IMR-90 (cell line): Measurements from ENCODE around the gene PRR19. TPM values are rescaled to one million over a fixed set of nuclear protein-coding genes. Genes with fewer than 3 reads are reported as not detected.

ENCODE experiments used
- ATAC-seq: fragments of 200-7000 bp; cut with Tn5 transposase; 2 replicates; pipeline ENCODE4 v1.9.1; 2020; ENCODE audit warnings: low read depth, mild to moderate bottlenecking, moderate library complexity
- BruUV-seq: library from RNA; stranded (reverse); fragments of 400-500 nt; replicated peaks from 2 replicates; lab custom pipeline; 2021; lab: Mats Ljungman, UMichigan
- CTCF ChIA-PET: fragments of 300-600 bp; formaldehyde crosslinking; extraction: SDS; loops from one replicate; lab custom pipeline; 2021; ENCODE audit warnings: antibody characterized with exemption; lab: Yijun Ruan, JAX
- POLR2A ChIA-PET: fragments of 300-600 bp; sonication (Branson Sonifier 250); formaldehyde crosslinking; loops from one replicate; lab custom pipeline; 2022; ENCODE audit warnings: antibody characterized with exemption; ENCODE audit not compliant: unreplicated experiment; lab: Charles Lee
- DNase-seq: peaks from one replicate; pipeline ENCODE4 v3.0.0; 2013
- H2AFZ ChIP-seq: replicated peaks from 2 replicates; pipeline ENCODE3; 2013; ENCODE audit warnings: low read length, mild to moderate bottlenecking; ENCODE audit not compliant: poor library complexity
- H2AK5ac ChIP-seq: 2 replicates; pipeline ENCODE4 v1.6.1; 2013; ENCODE audit warnings: low read depth, low read length, inconsistent platforms
- H2AK9ac ChIP-seq: replicated peaks from 2 replicates; pipeline ENCODE3; 2013; ENCODE audit warnings: mild to moderate bottlenecking, low read depth, low read length, moderate library complexity; ENCODE audit not compliant: poor library complexity
- H2BK120ac ChIP-seq: 2 replicates; pipeline ENCODE4 v1.6.1; 2013; ENCODE audit warnings: low read depth, low read length, inconsistent platforms
- H2BK15ac ChIP-seq: 3 replicates; pipeline ENCODE4 v1.6.1; 2013; ENCODE audit warnings: low read depth, low read length, inconsistent platforms
- H2BK20ac ChIP-seq: 2 replicates; pipeline ENCODE4 v1.6.1; 2013; ENCODE audit warnings: low read depth, mild to moderate bottlenecking, inconsistent platforms, low read length, moderate library complexity
- H2BK5ac ChIP-seq: 2 replicates; pipeline ENCODE4 v1.6.1; 2013; ENCODE audit warnings: mild to moderate bottlenecking, low read depth, low read length, inconsistent platforms; ENCODE audit not compliant: poor library complexity, severe bottlenecking
- H3K14ac ChIP-seq: replicated peaks from 2 replicates; pipeline ENCODE4 v1.6.1; 2013; ENCODE audit warnings: low read depth, low read length, inconsistent platforms
- H3K18ac ChIP-seq: 2 replicates; pipeline ENCODE4 v1.6.1; 2013; ENCODE audit warnings: low read depth, low read length, control low read depth
- H3K23ac ChIP-seq: 2 replicates; pipeline ENCODE4 v1.6.1; 2013; ENCODE audit warnings: low read depth, low read length, inconsistent platforms
- H3K27ac ChIP-seq: 2 replicates; pipeline ENCODE4 v1.5.1; 2013; ENCODE audit warnings: mild to moderate bottlenecking, control low read depth, low read length; ENCODE audit not compliant: insufficient read depth
- H3K27me3 ChIP-seq: 2 replicates; pipeline ENCODE4 v1.6.1; 2013; ENCODE audit warnings: low read length; ENCODE audit not compliant: control insufficient read depth, insufficient read depth
- H3K36me3 ChIP-seq: 2 replicates; pipeline ENCODE4 v1.6.1; 2013; ENCODE audit warnings: low read length, mixed read lengths; ENCODE audit not compliant: control insufficient read depth, insufficient read depth
- H3K4ac ChIP-seq: 2 replicates; pipeline ENCODE4 v1.6.1; 2013; ENCODE audit warnings: low read depth, low read length, inconsistent platforms
- H3K4me1 ChIP-seq: 2 replicates; pipeline ENCODE4 v1.6.1; 2013; ENCODE audit warnings: low read length, mixed read lengths; ENCODE audit not compliant: control insufficient read depth, insufficient read depth
- H3K4me2 ChIP-seq: 2 replicates; pipeline ENCODE4 v1.6.1; 2013; ENCODE audit warnings: low read depth, mild to moderate bottlenecking, control low read depth, low read length, moderate library complexity
- H3K4me3 ChIP-seq: 2 replicates; pipeline ENCODE4 v1.5.1; 2013; ENCODE audit warnings: low read depth, mild to moderate bottlenecking, control low read depth, low read length, moderate library complexity; ENCODE audit not compliant: insufficient read depth
- H3K56ac ChIP-seq: 2 replicates; pipeline ENCODE4 v1.6.1; 2013; ENCODE audit warnings: low read length, inconsistent platforms; ENCODE audit not compliant: insufficient read depth; ENCODE audit errors: extremely low read depth
- H3K79me1 ChIP-seq, 2 experiments: 2 replicates each; pipeline ENCODE4 v1.6.1; 2013; ENCODE audit warnings: low read length in 2 of 2, inconsistent platforms in 1 of 2, low read depth in 1 of 2
- H3K9ac ChIP-seq: 2 replicates; pipeline ENCODE4 v1.6.1; 2013; ENCODE audit warnings: low read depth, low read length, control low read depth
- H3K9me1 ChIP-seq: 2 replicates; pipeline ENCODE4 v1.6.1; 2013; ENCODE audit warnings: low read length, inconsistent platforms; ENCODE audit not compliant: insufficient read depth
- H3K9me3 ChIP-seq: 2 replicates; pipeline ENCODE4 v1.6.1; 2013; ENCODE audit warnings: low read length; ENCODE audit not compliant: control insufficient read depth, insufficient read depth
- H4K20me1 ChIP-seq: 2 replicates; pipeline ENCODE4 v1.6.1; 2013; ENCODE audit warnings: low read length, inconsistent platforms; ENCODE audit not compliant: insufficient read depth
- H4K5ac ChIP-seq: 2 replicates; pipeline ENCODE4 v1.6.1; 2013; ENCODE audit warnings: mild to moderate bottlenecking, low read depth, low read length, control low read depth
- H4K8ac ChIP-seq, 2 experiments: 2 replicates each; pipeline ENCODE4 v1.6.1; 2013; ENCODE audit warnings: low read depth in 2 of 2, low read length in 2 of 2, control low read depth in 1 of 2, inconsistent platforms in 1 of 2
- H4K91ac ChIP-seq: 2 replicates; pipeline ENCODE4 v1.6.1; 2013; ENCODE audit warnings: low read depth, low read length, inconsistent platforms; ENCODE audit not compliant: insufficient read depth
- MAZ ChIP-seq: IDR thresholded peaks from 2 replicates; pipeline ENCODE4 v1.6.1; 2012; ENCODE audit warnings: low read depth, mild to moderate bottlenecking, low read length, improper control_type of control experiment, moderate library complexity, borderline replicate concordance
- MXI1 ChIP-seq: IDR thresholded peaks from 2 replicates; pipeline ENCODE4 v1.6.1; 2012; ENCODE audit warnings: low read depth, mild to moderate bottlenecking, low read length, moderate library complexity, borderline replicate concordance
- RAD21 ChIP-seq: IDR thresholded peaks from 2 replicates; pipeline ENCODE4 v1.6.1; 2012; ENCODE audit warnings: low read length, improper control_type of control experiment
- SMC3 ChIP-seq: fragments of 150-350 bp; IDR thresholded peaks from 2 replicates; pipeline ENCODE4 v1.6.1; 2016; ENCODE audit warnings: low read depth, mild to moderate bottlenecking, antibody characterized with exemption, low read length, moderate library complexity
- WGBS, 2 experiments: methylation state at CpG; one replicate each; pipeline versions ENCODE4 v1.1.5 to v1.1.7; 2013; ENCODE audit warnings: missing lambda C conversion rate in 2 of 2; ENCODE audit not compliant: insufficient read length in 1 of 2; ENCODE audit errors: extremely low coverage in 2 of 2; 5-methylcytosine and 5-hydroxymethylcytosine counted together
- dilution Hi-C: fragments of 300-500 bp; cut with HindIII; formaldehyde crosslinking; loops from one replicate; pipeline ENCODE4 v1.14.3; 2018; ENCODE audit warnings: low sequenced_read_pairs; ENCODE audit not compliant: unreplicated experiment
- in situ Hi-C: fragments of 300-500 bp; cut with MboI; formaldehyde crosslinking; loops from 3 replicates; pipeline ENCODE4 v1.14.3; 2019; ENCODE audit warnings: low sequenced_read_pairs, inconsistent platforms, mixed read lengths
- intact Hi-C: fragments of 100-400 bp; cut with micrococcal nuclease; formaldehyde crosslinking; loops from 2 replicates; pipeline ENCODE4 v1.10.0; 2022
- polyA plus RNA-seq, 3 experiments: library from polyadenylated mRNA; depleted of rRNA; stranded (reverse); fragments of >200 nt; gene quantifications; 2 replicates each; pipeline ENCODE4 v1.2.3, GENCODE V29; 2012; ENCODE audit warnings: low replicate concordance in 1 of 3
- total RNA-seq: library from RNA; depleted of rRNA; stranded (reverse); fragments of >200 nt; gene quantifications from 2 replicates; pipeline ENCODE4 v1.2.3, GENCODE V29; 2012
- TF ChIP-seq, protein P1 (sequence below): fragments of 150-350 bp; IDR thresholded peaks from 2 replicates; pipeline ENCODE4 v1.6.1; 2017; ENCODE audit warnings: mild to moderate bottlenecking, antibody characterized with exemption, low read length, low read depth
- TF ChIP-seq, protein P2 (sequence below): conservative IDR thresholded peaks from 2 replicates; pipeline ENCODE4 v1.5.1; 2012; ENCODE audit warnings: mild to moderate bottlenecking, low read depth, low read length, improper control_type of control experiment
- TF ChIP-seq, protein P3 (sequence below): fragments of 150-350 bp; IDR thresholded peaks from 2 replicates; pipeline ENCODE4 v1.6.1; 2016; ENCODE audit warnings: low read depth, mild to moderate bottlenecking, low read length, moderate library complexity, borderline replicate concordance

PRR19 gene
- total and polyA plus RNA-seq, 2 of the 4 experiments (the other 2 are of a cell fraction) = 0.36 to 1.6 TPM

DNA sequence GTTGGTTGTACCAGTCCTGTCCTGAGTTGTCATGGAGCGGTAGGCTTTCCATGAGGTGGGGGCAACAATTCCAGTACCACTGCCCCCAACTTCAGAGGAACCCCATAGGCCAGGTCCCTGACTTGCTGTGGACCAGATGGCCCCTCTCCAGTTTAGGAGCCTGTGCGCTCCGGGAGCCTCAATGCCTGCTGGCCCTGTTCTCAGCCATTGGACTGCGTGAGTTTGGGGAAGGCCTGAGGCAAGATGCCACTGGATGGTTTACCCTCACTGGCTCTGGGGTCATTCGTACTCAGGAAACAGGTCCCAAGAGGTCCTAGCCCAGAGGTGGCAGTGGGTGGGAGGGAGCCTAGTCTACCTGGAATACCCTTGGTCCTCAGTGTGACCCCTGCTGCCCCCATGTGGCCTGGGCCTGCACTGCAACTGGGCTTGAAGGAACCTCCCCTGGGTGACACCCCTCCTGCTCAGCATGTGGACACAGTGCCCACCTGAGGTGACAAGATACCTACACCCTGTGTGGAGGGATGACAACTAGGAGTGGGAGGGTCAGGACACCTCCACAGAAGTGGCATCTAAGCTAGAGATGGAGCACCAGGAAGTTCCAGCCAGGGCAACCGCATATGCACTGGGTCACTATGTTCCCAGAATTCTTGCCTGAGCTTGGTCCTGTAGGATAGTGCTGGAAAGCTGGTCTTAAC is 6.0 kb upstream of the PRR19 start:
- intact Hi-C loops = loop anchor here (1.0 to 5.0 kb wide), 2 partner anchors 50 to 164 kb away; partner anchors contain the start of gene POU2F2
- peak; percentile 41 for DNase-seq

More for the DNA sequence above, 6.0 kb upstream of the PRR19 start:
- H2AFZ ChIP-seq = peak overlapping the region; percentile 3
- no peak overlapping the region for H3K4me3 ChIP-seq
- no peaks in the 10 kb centered on the region for H3K27me3 ChIP-seq
- H2BK5ac ChIP-seq = no peak overlapping the region
- no peak overlapping the region for H3K9ac ChIP-seq
- no peaks in the 10 kb centered on the region for H3K9me3 ChIP-seq
- no peak overlapping the region for H2BK15ac ChIP-seq
- dilution Hi-C loops = no loop called here
- H3K18ac ChIP-seq = no peak overlapping the region
- H3K23ac ChIP-seq = no peak overlapping the region
- CTCF ChIA-PET = interaction anchor here (0.6 to 1.1 kb wide), 5 partner anchors 16 to 460 kb away, joined by 3 to 5 read pairs (median 3); partner anchors contain the start of gene POU2F2
- peaks cover 3 to 10% of the 10 kb centered on the region in 2 experiments; a peak in 3 of 4 replicates for H3K79me1 ChIP-seq
- no peak overlapping the region for H3K14ac ChIP-seq
- no peak overlapping the region for H2BK120ac ChIP-seq
- 100% methylated on average over 4 of the region's 6 CpGs; no CpG with 5 or more reads in 1 of the 2 experiments for WGBS, 2 experiments
- 0 out of 2 replicates have a peak overlapping the region, but pooled peaks have one; percentile 83 for H2AK5ac ChIP-seq
- H4K8ac ChIP-seq = no peak overlapping the region
- POLR2A ChIA-PET = interaction anchor here (0.9 kb wide), 1 partner anchor 50 kb away, joined by 3 read pairs; no protein-coding TSS in a partner anchor
- no peak overlapping the region for H2BK20ac ChIP-seq
- no peak overlapping the region for H4K5ac ChIP-seq
- H2AK9ac ChIP-seq = peak overlapping the region; percentile 66
- ATAC-seq = peak; percentile 96
- H3K36me3 ChIP-seq = peaks cover 49% of the 10 kb centered on the region
- no peak overlapping the region for H4K91ac ChIP-seq
- H3K27ac ChIP-seq = no peak overlapping the region
- in situ Hi-C loops = no loop called here
- no peaks in the 10 kb centered on the region for H3K4me1 ChIP-seq
- no peak overlapping the region for H3K56ac ChIP-seq
- H3K4ac ChIP-seq = no peak overlapping the region
- TF ChIP-seq, protein P1, sequence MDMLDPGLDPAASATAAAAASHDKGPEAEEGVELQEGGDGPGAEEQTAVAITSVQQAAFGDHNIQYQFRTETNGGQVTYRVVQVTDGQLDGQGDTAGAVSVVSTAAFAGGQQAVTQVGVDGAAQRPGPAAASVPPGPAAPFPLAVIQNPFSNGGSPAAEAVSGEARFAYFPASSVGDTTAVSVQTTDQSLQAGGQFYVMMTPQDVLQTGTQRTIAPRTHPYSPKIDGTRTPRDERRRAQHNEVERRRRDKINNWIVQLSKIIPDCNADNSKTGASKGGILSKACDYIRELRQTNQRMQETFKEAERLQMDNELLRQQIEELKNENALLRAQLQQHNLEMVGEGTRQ = no peak
- TF ChIP-seq MAZ = peak; percentile 47; the same call in 1 of the 2 replicates
- TF ChIP-seq, protein P2, sequence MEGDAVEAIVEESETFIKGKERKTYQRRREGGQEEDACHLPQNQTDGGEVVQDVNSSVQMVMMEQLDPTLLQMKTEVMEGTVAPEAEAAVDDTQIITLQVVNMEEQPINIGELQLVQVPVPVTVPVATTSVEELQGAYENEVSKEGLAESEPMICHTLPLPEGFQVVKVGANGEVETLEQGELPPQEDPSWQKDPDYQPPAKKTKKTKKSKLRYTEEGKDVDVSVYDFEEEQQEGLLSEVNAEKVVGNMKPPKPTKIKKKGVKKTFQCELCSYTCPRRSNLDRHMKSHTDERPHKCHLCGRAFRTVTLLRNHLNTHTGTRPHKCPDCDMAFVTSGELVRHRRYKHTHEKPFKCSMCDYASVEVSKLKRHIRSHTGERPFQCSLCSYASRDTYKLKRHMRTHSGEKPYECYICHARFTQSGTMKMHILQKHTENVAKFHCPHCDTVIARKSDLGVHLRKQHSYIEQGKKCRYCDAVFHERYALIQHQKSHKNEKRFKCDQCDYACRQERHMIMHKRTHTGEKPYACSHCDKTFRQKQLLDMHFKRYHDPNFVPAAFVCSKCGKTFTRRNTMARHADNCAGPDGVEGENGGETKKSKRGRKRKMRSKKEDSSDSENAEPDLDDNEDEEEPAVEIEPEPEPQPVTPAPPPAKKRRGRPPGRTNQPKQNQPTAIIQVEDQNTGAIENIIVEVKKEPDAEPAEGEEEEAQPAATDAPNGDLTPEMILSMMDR = peak; percentile 80
- TF ChIP-seq MXI1 = no peak
- peak; percentile 71 for TF ChIP-seq SMC3
- TF ChIP-seq, protein P3, sequence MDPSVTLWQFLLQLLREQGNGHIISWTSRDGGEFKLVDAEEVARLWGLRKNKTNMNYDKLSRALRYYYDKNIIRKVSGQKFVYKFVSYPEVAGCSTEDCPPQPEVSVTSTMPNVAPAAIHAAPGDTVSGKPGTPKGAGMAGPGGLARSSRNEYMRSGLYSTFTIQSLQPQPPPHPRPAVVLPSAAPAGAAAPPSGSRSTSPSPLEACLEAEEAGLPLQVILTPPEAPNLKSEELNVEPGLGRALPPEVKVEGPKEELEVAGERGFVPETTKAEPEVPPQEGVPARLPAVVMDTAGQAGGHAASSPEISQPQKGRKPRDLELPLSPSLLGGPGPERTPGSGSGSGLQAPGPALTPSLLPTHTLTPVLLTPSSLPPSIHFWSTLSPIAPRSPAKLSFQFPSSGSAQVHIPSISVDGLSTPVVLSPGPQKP = no peak
- peak; percentile 75 for TF ChIP-seq RAD21
- no TSS peak for BruUV-seq
- 0 out of 2 replicates have a peak, but pooled peaks cover 3% of the 10 kb centered on the region for H3K9me1 ChIP-seq
- peaks cover 10% of the 10 kb centered on the region for H4K20me1 ChIP-seq
- no peak overlapping the region for H3K4me2 ChIP-seq
